ENCODE measurements around the gene GRIK4. TPM values are rescaled to one million over a fixed set of nuclear protein-coding genes. Genes with fewer than 3 reads are reported as not detected.

Gene GRIK4
- total RNA-seq, 1 donor from 2014 or later = not detected

DNA sequence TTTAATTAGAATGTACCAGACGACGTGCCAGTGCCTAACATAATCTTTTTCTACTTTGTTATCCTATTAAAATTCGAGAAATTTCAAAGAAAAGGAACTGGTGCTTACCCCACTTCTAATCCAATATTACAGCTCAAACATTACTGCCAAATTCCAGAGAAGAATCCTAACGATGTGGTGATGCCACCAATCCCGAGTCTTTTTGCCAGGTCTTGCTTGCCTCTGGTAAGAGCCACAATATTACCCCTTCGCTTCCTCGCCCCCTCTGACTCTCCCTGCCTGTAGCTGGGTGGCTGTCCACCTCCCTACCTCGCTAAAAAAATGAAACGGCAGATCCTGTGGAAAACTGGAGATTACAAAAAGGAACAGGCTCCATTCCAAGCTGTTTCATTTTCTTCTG, 462.9 kb downstream of the GRIK4 start:
- DNase-seq (ENCODE audit: low spot score in 2 of 2) = no peak
- Histone ChIP-seq H3K27ac (no peak overlapping the region), H3K4me3 (no peak overlapping the region), H3K36me3 (no peaks in the 10 kb centered on the region), H3K9me3 (no peaks in the 10 kb centered on the region), H3K27me3 (no peaks in the 10 kb centered on the region), H3K4me1 (no peaks in the 10 kb centered on the region)
- TF ChIP-seq, protein P1, sequence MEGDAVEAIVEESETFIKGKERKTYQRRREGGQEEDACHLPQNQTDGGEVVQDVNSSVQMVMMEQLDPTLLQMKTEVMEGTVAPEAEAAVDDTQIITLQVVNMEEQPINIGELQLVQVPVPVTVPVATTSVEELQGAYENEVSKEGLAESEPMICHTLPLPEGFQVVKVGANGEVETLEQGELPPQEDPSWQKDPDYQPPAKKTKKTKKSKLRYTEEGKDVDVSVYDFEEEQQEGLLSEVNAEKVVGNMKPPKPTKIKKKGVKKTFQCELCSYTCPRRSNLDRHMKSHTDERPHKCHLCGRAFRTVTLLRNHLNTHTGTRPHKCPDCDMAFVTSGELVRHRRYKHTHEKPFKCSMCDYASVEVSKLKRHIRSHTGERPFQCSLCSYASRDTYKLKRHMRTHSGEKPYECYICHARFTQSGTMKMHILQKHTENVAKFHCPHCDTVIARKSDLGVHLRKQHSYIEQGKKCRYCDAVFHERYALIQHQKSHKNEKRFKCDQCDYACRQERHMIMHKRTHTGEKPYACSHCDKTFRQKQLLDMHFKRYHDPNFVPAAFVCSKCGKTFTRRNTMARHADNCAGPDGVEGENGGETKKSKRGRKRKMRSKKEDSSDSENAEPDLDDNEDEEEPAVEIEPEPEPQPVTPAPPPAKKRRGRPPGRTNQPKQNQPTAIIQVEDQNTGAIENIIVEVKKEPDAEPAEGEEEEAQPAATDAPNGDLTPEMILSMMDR (IDR thresholded peaks at IDR 0.05) = no peak
- intact Hi-C loops (cut with DNase I) = no loop called here

DNA sequence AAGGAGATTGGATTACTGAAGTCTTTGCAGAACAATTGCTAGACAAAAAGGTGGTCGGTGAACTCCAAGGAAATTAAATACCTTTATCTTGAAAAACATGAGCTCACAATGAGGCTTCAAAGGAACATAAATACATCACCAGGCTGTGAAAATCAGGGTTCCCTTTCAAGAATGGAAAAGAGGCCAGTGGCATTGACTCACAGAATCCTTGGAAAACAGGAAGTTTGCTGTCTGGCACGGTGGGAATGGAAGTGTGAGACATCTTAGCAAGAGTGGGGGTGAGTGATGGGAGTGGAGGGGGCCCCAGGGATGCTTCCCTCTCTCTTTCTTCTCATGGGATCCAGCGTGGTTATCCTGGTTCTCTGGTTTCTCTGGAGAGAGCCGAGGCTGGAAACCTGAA, 463.4 kb downstream of the GRIK4 start:
- no peaks in the 10 kb centered on the region for H3K4me1 ChIP-seq
- no peaks in the 10 kb centered on the region for H3K9me3 ChIP-seq
- H3K27ac ChIP-seq = no peak overlapping the region
- TF ChIP-seq, protein P1 (IDR thresholded peaks at IDR 0.05) = no peak
- H3K36me3 ChIP-seq = no peaks in the 10 kb centered on the region
- no peak for DNase-seq (ENCODE audit: low spot score in 2 of 2)
- intact Hi-C loops (cut with DNase I) = no loop called here
- no peak overlapping the region for H3K4me3 ChIP-seq
- H3K27me3 ChIP-seq = no peaks in the 10 kb centered on the region

DNA sequence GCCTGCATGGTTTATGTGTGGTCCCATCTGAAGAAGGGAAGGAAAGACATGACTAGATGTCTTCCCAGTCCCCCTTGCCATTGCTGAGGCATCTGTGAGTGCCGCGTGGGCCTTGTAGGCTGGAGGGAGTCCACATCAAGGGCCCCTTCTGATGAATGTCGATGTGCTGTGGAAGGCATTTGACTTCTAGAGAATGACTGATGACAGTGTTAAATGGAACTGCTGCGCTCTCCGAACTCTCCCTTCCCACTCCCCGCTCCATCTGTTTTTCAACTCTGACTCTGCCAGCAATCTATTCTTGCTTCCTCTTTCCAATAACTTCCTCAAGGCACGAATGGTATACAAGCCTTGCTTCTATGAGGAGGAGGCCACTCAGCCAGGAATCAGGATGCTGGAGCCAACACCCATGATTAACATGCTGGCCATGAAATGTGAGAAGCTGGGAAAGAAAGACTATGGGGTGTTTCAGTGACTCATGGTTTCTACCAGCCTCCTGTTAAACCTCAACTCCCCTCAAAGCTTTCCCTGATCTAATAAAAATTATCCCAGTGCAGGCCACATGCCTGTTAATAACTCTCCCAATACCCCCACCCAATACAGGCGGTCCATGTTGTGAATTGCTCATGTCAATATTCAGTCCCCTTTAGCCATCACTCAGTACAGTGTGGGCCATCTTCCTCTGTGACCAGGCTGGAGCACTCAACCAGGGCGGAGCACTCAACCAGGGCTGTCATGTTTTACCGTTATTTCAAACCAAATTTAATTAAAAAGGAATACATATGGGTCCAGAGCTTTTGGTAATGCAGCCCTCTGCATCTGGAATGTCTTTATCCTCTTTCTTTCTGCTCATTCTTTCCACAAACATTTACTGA, 466.0 kb downstream of the GRIK4 start:
- H3K9me3 ChIP-seq = no peaks in the 10 kb centered on the region
- no peak overlapping the region for H3K4me3 ChIP-seq
- intact Hi-C loops (cut with DNase I) = no loop called here
- H3K36me3 ChIP-seq = no peaks in the 10 kb centered on the region
- no peak for DNase-seq (ENCODE audit: low spot score in 2 of 2)
- no peaks in the 10 kb centered on the region for H3K4me1 ChIP-seq
- H3K27ac ChIP-seq = no peak overlapping the region
- H3K27me3 ChIP-seq = no peaks in the 10 kb centered on the region
- TF ChIP-seq, protein P1 (IDR thresholded peaks at IDR 0.05) = no peak

DNA sequence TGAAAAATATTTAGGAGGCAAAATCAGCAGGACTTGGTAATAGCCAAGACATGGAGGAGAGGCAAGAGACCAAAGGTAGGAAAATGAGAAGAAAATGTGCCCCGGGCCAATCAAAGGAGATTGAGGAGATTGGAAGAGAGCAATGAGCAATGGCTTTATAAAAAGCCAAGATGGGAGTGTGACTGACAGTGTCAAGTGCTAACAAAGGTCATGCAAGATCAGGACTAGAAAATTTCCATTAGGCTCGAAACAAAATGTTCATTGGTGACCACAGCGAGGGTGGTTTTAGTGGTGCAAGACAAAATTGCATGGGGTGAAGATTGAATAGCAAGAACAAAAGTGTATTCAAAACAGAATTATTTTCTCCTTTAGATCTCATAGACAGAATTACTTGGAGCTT, 467.2 kb downstream of the GRIK4 start:
- H3K4me3 ChIP-seq = no peak overlapping the region
- intact Hi-C loops (cut with DNase I) = no loop called here
- no peaks in the 10 kb centered on the region for H3K4me1 ChIP-seq
- no peak overlapping the region for H3K27ac ChIP-seq
- H3K27me3 ChIP-seq = no peaks in the 10 kb centered on the region
- TF ChIP-seq, protein P1 (IDR thresholded peaks at IDR 0.05) = no peak
- no peaks in the 10 kb centered on the region for H3K36me3 ChIP-seq
- no peaks in the 10 kb centered on the region for H3K9me3 ChIP-seq
- no peak for DNase-seq (ENCODE audit: low spot score in 2 of 2)

DNA sequence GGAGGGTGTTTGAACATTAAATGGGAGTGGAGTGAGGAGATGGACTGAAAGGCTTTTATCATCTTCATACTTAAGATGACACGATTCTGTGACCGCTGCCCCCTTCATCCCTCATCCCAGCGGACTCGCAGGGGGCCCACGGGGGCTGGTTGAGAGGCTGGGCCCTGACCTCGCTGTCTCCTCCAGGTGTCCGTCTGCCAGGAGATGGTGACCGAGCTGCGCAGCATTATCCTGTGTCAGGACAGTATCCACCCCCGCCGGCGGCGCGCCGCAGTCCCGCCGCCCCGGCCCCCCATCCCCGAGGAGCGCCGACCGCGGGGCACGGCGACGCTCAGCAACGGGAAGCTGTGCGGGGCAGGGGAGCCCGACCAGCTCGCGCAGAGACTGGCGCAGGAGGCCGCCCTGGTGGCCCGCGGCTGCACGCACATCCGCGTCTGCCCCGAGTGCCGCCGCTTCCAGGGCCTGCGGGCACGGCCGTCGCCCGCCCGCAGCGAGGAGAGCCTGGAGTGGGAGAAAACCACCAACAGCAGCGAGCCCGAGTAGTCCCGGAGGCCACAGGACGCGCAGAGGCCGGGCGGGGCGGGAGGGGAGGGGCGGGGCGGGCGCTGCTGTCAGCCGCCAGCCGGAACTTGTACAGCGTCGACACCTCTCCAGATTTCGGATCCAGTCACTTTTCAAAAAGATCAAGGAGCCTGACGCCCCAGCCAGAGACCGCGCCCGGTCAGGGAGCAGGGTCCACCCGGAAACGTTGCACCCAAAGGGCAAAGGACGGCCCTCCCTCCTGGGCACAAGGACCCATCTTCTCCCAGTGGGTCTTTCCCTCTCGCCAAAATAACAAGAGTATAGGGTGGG, 474.4 kb downstream of the GRIK4 start:
- no peaks in the 10 kb centered on the region for H3K27me3 ChIP-seq
- DNase-seq (ENCODE audit: low spot score in 2 of 2) = peak in 1 of 2 donors; percentile 65
- intact Hi-C loops (cut with DNase I) = no loop called here
- no peak overlapping the region for H3K27ac ChIP-seq
- TF ChIP-seq, protein P1 (IDR thresholded peaks at IDR 0.05) = peak in 1 of 3 experiments; percentile 30
- no peaks in the 10 kb centered on the region for H3K9me3 ChIP-seq
- H3K4me3 ChIP-seq = peak overlapping the region; percentile 58 to 67
- peaks cover 0 to 3% of the 10 kb centered on the region in 2 donors for H3K4me1 ChIP-seq
- no peaks in the 10 kb centered on the region for H3K36me3 ChIP-seq
